KMS-11 (cell line): ENCODE measurements around the gene PLEKHA4.
A peak's percentile ranks its signal among the peaks of the same experiment; 100 is the strongest.
"Not testable (repeated sequence)": the region's sequence is repeated elsewhere in the genome, so short reads cannot be mapped to it uniquely, and the experiment has no call there.

Experiments
- H2AFZ ChIP-seq: fragments of 200-600 bp; sonication (generic); 2 replicates; pipeline ENCODE4 v1.6.1; 2016; ENCODE audit warnings: antibody characterized with exemption, mixed run types, low read depth
- H3K27ac ChIP-seq: fragments of 200-600 bp; sonication (generic); 2 replicates; pipeline ENCODE4 v1.6.1; 2016; ENCODE audit warnings: mild to moderate bottlenecking, mixed run types
- H3K27me3 ChIP-seq: fragments of 200-600 bp; sonication (generic); 2 replicates; pipeline ENCODE4 v1.6.1; 2017; ENCODE audit warnings: mild to moderate bottlenecking, low read depth, mixed run types, moderate library complexity; ENCODE audit not compliant: insufficient read depth
- H3K36me3 ChIP-seq: fragments of 200-600 bp; sonication (generic); 2 replicates; pipeline ENCODE4 v1.6.1; 2017; ENCODE audit warnings: mild to moderate bottlenecking, mixed run types; ENCODE audit not compliant: insufficient read depth
- H3K4me1 ChIP-seq: fragments of 200-600 bp; sonication (generic); 2 replicates; pipeline ENCODE4 v1.6.1; 2016; ENCODE audit warnings: mild to moderate bottlenecking, low read depth, mixed run types; ENCODE audit not compliant: poor library complexity, severe bottlenecking
- H3K4me2 ChIP-seq: fragments of 200-600 bp; sonication (generic); 2 replicates; pipeline ENCODE4 v1.7.0; 2016; ENCODE audit warnings: mild to moderate bottlenecking, mixed run types
- H3K4me3 ChIP-seq: fragments of 200-600 bp; sonication (generic); IDR thresholded peaks from 2 replicates; pipeline ENCODE4 v1.6.1; 2017; ENCODE audit warnings: low read depth, low read length, mixed read lengths; ENCODE audit not compliant: insufficient read depth
- H3K79me2 ChIP-seq: fragments of 200-600 bp; sonication (generic); 2 replicates; pipeline ENCODE4 v1.6.1; 2016; ENCODE audit warnings: low read depth, mixed run types; ENCODE audit not compliant: insufficient read depth
- H3K9ac ChIP-seq: fragments of 200-600 bp; sonication (generic); 2 replicates; pipeline ENCODE4 v1.6.1; 2016; ENCODE audit warnings: mild to moderate bottlenecking, mixed run types
- H4K20me1 ChIP-seq: fragments of 200-600 bp; sonication (generic); 2 replicates; pipeline ENCODE4 v1.6.1; 2016; ENCODE audit warnings: mild to moderate bottlenecking, mixed run types; ENCODE audit not compliant: insufficient read depth
- CTCF ChIP-seq: fragments of 200-600 bp; sonication (generic); conservative IDR thresholded peaks from 2 replicates; pipeline ENCODE4 v1.6.1; 2017; ENCODE audit warnings: low read depth, mild to moderate bottlenecking, antibody characterized with exemption, low read length, moderate library complexity, mixed read lengths

PLEKHA4 gene

GRCh38 chr19:48897181-48897580 lies 28.8 kb upstream of the PLEKHA4 start:
- H3K27me3 ChIP-seq, result no peaks in the 10 kb centered on the region
- no peak overlapping the region for H3K4me2 ChIP-seq
- peaks cover 28% of the 10 kb centered on the region for H3K4me1 ChIP-seq
- H3K27ac ChIP-seq, result no peak overlapping the region
- H3K9ac ChIP-seq, result no peak overlapping the region
- TF ChIP-seq CTCF, result no peak
- no peak overlapping the region for H3K4me3 ChIP-seq
- no peaks in the 10 kb centered on the region for H3K79me2 ChIP-seq
- H2AFZ ChIP-seq, result no peak overlapping the region
- no peaks in the 10 kb centered on the region for H3K36me3 ChIP-seq
- no peaks in the 10 kb centered on the region for H4K20me1 ChIP-seq

- Histone ChIP-seq H3K27ac (no peak overlapping the region), H3K4me1 (peaks cover 36% of the 10 kb centered on the region), H4K20me1 (no peaks in the 10 kb centered on the region), H3K27me3 (no peaks in the 10 kb centered on the region), H2AFZ (no peak overlapping the region), H3K4me3 (no peak overlapping the region), H3K4me2 (no peak overlapping the region), H3K36me3 (no peaks in the 10 kb centered on the region), H3K9ac (no peak overlapping the region), H3K79me2 (no peaks in the 10 kb centered on the region)
- no peak for TF ChIP-seq CTCF
Observed at GRCh38 chr19:48896191-48896720, 27.8 kb upstream of the PLEKHA4 start.

GRCh38 chr19:48895226-48895625 lies 26.8 kb upstream of the PLEKHA4 start:
- H3K4me1 ChIP-seq, result peaks cover 42% of the 10 kb centered on the region
- no peaks in the 10 kb centered on the region for H3K79me2 ChIP-seq
- no peaks in the 10 kb centered on the region for H4K20me1 ChIP-seq
- no peak overlapping the region for H3K4me2 ChIP-seq
- TF ChIP-seq CTCF, result no peak
- no peak overlapping the region for H3K4me3 ChIP-seq
- no peak overlapping the region for H2AFZ ChIP-seq
- H3K27ac ChIP-seq, result no peak overlapping the region
- H3K36me3 ChIP-seq, result no peaks in the 10 kb centered on the region
- H3K9ac ChIP-seq, result no peak overlapping the region
- no peaks in the 10 kb centered on the region for H3K27me3 ChIP-seq

GRCh38 chr19:48890551-48890950 lies 22.1 kb upstream of the PLEKHA4 start:
- no peak overlapping the region; the same call in 1 of the 2 replicates for H3K27ac ChIP-seq
- H3K36me3 ChIP-seq, result no peaks in the 10 kb centered on the region
- peaks cover 34% of the 10 kb centered on the region for H3K4me1 ChIP-seq
- no peak for TF ChIP-seq CTCF
- H3K27me3 ChIP-seq, result no peaks in the 10 kb centered on the region
- no peak overlapping the region for H2AFZ ChIP-seq
- H3K9ac ChIP-seq, result no peak overlapping the region
- H3K4me3 ChIP-seq, result no peak overlapping the region
- H3K79me2 ChIP-seq, result no peaks in the 10 kb centered on the region
- peak overlapping the region; percentile 1; the same call in 1 of the 2 replicates for H3K4me2 ChIP-seq
- H4K20me1 ChIP-seq, result no peaks in the 10 kb centered on the region

- peaks cover 34% of the 10 kb centered on the region for H3K4me1 ChIP-seq
Observed at GRCh38 chr19:48889496-48889895, 21.1 kb upstream of the PLEKHA4 start.

More at GRCh38 chr19:48889496-48889895, 21.1 kb upstream of the PLEKHA4 start:
- not testable (repeated sequence) for H3K36me3 ChIP-seq, H3K27ac ChIP-seq, H3K79me2 ChIP-seq, H3K9ac ChIP-seq, H3K4me2 ChIP-seq, H2AFZ ChIP-seq, H3K4me3 ChIP-seq, H3K27me3 ChIP-seq, H4K20me1 ChIP-seq
